DOHH2 (cell line): Measurements from ENCODE around the gene ZNF385C.

ENCODE experiments used
- H3F3A ChIP-seq: fragments of 200-600 bp; sonication (generic), shearing (Covaris generic); 2 replicates; pipeline ENCODE4 v1.6.0; 2016; ENCODE audit warnings: antibody characterized with exemption, mild to moderate bottlenecking; ENCODE audit not compliant: control insufficient read depth, insufficient read depth
- H3K27ac ChIP-seq: fragments of 200-600 bp; sonication (generic); 2 replicates; pipeline ENCODE4 v1.5.1; 2014; ENCODE audit warnings: low read depth, mild to moderate bottlenecking, low read length, moderate library complexity
- H3K27me3 ChIP-seq: fragments of 200-600 bp; sonication (generic); 2 replicates; pipeline ENCODE4 v1.6.1; 2014; ENCODE audit warnings: mild to moderate bottlenecking, low read length, mixed read lengths; ENCODE audit not compliant: control insufficient read depth
- H3K36me3 ChIP-seq: fragments of 200-600 bp; sonication (generic); 2 replicates; pipeline ENCODE4 v1.6.1; 2014; ENCODE audit warnings: mild to moderate bottlenecking, low read length, moderate library complexity, mixed read lengths; ENCODE audit not compliant: control insufficient read depth
- H3K4me1 ChIP-seq: fragments of 200-600 bp; sonication (generic); 2 replicates; pipeline ENCODE4 v1.6.1; 2014; ENCODE audit warnings: mild to moderate bottlenecking, low read length, mixed read lengths; ENCODE audit not compliant: control insufficient read depth
- H3K4me2 ChIP-seq: fragments of 200-600 bp; sonication (generic); 2 replicates; pipeline ENCODE4 v1.6.0; 2014; ENCODE audit warnings: mild to moderate bottlenecking, low read length, moderate library complexity
- H3K4me3 ChIP-seq: fragments of 200-600 bp; sonication (generic); 2 replicates; pipeline ENCODE4 v1.5.1; 2014; ENCODE audit warnings: mild to moderate bottlenecking, low read length, mixed read lengths
- H3K79me2 ChIP-seq: fragments of 200-600 bp; sonication (generic); 2 replicates; pipeline ENCODE4 v1.6.1; 2014; ENCODE audit warnings: mild to moderate bottlenecking, low read length, mixed read lengths; ENCODE audit not compliant: control insufficient read depth
- H3K9me2 ChIP-seq: fragments of 200-600 bp; sonication (generic); replicated peaks from 2 replicates; pipeline ENCODE4 v1.6.1; 2014; ENCODE audit warnings: mild to moderate bottlenecking, low read length, mixed read lengths; ENCODE audit not compliant: control insufficient read depth
- H3K9me3 ChIP-seq: fragments of 200-600 bp; sonication (generic); 2 replicates; pipeline ENCODE4 v1.6.1; 2014; ENCODE audit warnings: antibody characterized with exemption, low read length, mixed read lengths; ENCODE audit not compliant: control insufficient read depth, insufficient read depth
- H4K20me1 ChIP-seq: fragments of 200-600 bp; sonication (generic); 2 replicates; pipeline ENCODE4 v1.6.0; 2014; ENCODE audit warnings: low read depth, mild to moderate bottlenecking, antibody characterized with exemption, low read length, moderate library complexity; ENCODE audit not compliant: control insufficient read depth, insufficient read depth
- CTCF ChIP-seq: fragments of 200-600 bp; sonication (generic); IDR thresholded peaks from one replicate; pipeline ENCODE4 v1.5.1; 2014; ENCODE audit warnings: antibody characterized with exemption, mild to moderate bottlenecking, low read depth, low read length; ENCODE audit not compliant: poor library complexity, severe bottlenecking
- EZH2phosphoT487 ChIP-seq: fragments of 200-600 bp; sonication (generic); IDR thresholded peaks from 2 replicates; pipeline ENCODE4 v1.6.1; 2017; ENCODE audit warnings: borderline replicate concordance, mild to moderate bottlenecking, antibody characterized with exemption, low read length, moderate library complexity, mixed read lengths

The ZNF385C gene

GRCh38 chr17:42101513-42102292 lies 3.4 kb upstream of the ZNF385C start:
- Histone ChIP-seq H3K27ac (no peak overlapping the region), H3F3A (no peaks in the 10 kb centered on the region), H3K36me3 (no peaks in the 10 kb centered on the region), H3K4me2 (no peak overlapping the region), H3K79me2 (no peaks in the 10 kb centered on the region), H3K27me3 (peaks cover 13% of the 10 kb centered on the region), H4K20me1 (no peaks in the 10 kb centered on the region), H3K4me1 (peaks cover 6% of the 10 kb centered on the region; the same call in 1 of the 2 replicates), H3K9me3 (no peaks in the 10 kb centered on the region), H3K4me3 (no peak overlapping the region), H3K9me2 (no peaks in the 10 kb centered on the region)
- TF ChIP-seq EZH2phosphoT487 (no peak), CTCF (peak; percentile 99)

GRCh38 chr17:42098730-42099399 lies 592 bp upstream of the ZNF385C start:
- no peaks in the 10 kb centered on the region for H3F3A ChIP-seq
- H3K4me1 ChIP-seq = peaks cover 6% of the 10 kb centered on the region; the same call in 1 of the 2 replicates
- no peaks in the 10 kb centered on the region for H3K36me3 ChIP-seq
- peaks cover 24% of the 10 kb centered on the region for H3K27me3 ChIP-seq
- TF ChIP-seq EZH2phosphoT487 (no peak), CTCF (no peak)
- H3K79me2 ChIP-seq = no peaks in the 10 kb centered on the region
- H4K20me1 ChIP-seq = no peaks in the 10 kb centered on the region
- H3K9me3 ChIP-seq = no peaks in the 10 kb centered on the region
- no peak overlapping the region for H3K4me2 ChIP-seq
- H3K27ac ChIP-seq = no peak overlapping the region
- no peak overlapping the region for H3K4me3 ChIP-seq
- no peaks in the 10 kb centered on the region for H3K9me2 ChIP-seq

- no peaks in the 10 kb centered on the region for H3K9me2 ChIP-seq
- peaks cover 27% of the 10 kb centered on the region for H3K27me3 ChIP-seq
- no peaks in the 10 kb centered on the region for H3K79me2 ChIP-seq
- no peak for TF ChIP-seq EZH2phosphoT487
- TF ChIP-seq CTCF = peak; percentile 14
- peaks cover 6% of the 10 kb centered on the region; the same call in 1 of the 2 replicates for H3K4me1 ChIP-seq
- no peaks in the 10 kb centered on the region for H4K20me1 ChIP-seq
- H3K4me2 ChIP-seq = no peak overlapping the region
- H3F3A ChIP-seq = no peaks in the 10 kb centered on the region
- H3K4me3 ChIP-seq = no peak overlapping the region
- H3K9me3 ChIP-seq = no peaks in the 10 kb centered on the region
- H3K36me3 ChIP-seq = no peaks in the 10 kb centered on the region
- no peak overlapping the region for H3K27ac ChIP-seq
Measured at GRCh38 chr17:42096360-42097111, 1.7 kb downstream of the ZNF385C start.
